ENCODE measurements around the gene LARP7.

The LARP7 gene

DNA sequence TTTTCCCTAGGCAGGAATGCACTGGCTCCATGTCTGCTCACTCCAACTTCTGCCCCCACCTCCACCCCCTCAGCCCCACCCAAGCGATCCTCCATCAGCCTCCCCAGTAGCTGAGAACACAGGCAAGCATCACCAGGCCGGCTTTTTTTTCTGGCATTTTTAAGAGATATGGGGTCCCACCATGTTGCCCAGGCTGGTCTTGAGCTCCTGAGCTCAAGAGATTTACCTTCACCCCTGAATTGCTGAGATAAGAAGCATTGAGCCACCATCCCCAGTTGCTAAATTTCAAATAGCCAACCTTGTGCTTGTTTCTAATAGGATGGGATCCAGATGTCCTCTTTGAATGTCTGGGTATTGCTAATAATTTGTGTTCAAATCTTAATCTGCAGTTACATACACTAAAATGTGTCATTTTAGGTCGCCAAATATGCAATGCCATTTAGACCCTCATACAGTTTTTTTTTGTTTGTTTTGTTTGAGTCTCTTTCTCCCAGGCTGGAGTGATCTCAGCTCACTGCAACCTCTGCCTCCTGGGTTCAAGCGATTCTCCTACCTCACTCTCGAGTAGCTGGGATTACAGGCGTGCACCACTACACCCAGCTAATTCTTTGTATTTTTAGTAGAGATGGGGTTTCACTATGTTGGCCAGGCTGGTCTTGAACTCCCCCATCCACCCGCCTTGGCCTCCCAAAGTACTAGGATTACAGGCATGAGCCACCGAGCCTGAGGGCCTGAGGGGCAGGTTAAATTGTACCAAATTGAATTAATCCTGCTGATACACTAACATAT is 8.8 kb downstream of the LARP7 start:
- no peak for TF ChIP-seq TCF4 (CRISPR knock-in tag; IDR thresholded peaks at IDR 0.05; ENCODE audit: borderline replicate concordance)
- no peak for TF ChIP-seq SNAI2 (CRISPR knock-in tag; IDR thresholded peaks at IDR 0.05)
- no peak for TF ChIP-seq GLIS3 (CRISPR knock-in tag; IDR thresholded peaks at IDR 0.05)
- TF ChIP-seq TOX (CRISPR knock-in tag; IDR thresholded peaks at IDR 0.05; ENCODE audit: borderline replicate concordance), result no peak
- TF ChIP-seq, protein P1, sequence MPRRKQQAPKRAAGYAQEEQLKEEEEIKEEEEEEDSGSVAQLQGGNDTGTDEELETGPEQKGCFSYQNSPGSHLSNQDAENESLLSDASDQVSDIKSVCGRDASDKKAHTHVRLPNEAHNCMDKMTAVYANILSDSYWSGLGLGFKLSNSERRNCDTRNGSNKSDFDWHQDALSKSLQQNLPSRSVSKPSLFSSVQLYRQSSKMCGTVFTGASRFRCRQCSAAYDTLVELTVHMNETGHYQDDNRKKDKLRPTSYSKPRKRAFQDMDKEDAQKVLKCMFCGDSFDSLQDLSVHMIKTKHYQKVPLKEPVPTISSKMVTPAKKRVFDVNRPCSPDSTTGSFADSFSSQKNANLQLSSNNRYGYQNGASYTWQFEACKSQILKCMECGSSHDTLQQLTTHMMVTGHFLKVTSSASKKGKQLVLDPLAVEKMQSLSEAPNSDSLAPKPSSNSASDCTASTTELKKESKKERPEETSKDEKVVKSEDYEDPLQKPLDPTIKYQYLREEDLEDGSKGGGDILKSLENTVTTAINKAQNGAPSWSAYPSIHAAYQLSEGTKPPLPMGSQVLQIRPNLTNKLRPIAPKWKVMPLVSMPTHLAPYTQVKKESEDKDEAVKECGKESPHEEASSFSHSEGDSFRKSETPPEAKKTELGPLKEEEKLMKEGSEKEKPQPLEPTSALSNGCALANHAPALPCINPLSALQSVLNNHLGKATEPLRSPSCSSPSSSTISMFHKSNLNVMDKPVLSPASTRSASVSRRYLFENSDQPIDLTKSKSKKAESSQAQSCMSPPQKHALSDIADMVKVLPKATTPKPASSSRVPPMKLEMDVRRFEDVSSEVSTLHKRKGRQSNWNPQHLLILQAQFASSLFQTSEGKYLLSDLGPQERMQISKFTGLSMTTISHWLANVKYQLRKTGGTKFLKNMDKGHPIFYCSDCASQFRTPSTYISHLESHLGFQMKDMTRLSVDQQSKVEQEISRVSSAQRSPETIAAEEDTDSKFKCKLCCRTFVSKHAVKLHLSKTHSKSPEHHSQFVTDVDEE (CRISPR knock-in tag; IDR thresholded peaks at IDR 0.05), result no peak
- no peak for TF ChIP-seq ZNF8 (CRISPR knock-in tag; IDR thresholded peaks at IDR 0.05)
- TF ChIP-seq, protein P2, sequence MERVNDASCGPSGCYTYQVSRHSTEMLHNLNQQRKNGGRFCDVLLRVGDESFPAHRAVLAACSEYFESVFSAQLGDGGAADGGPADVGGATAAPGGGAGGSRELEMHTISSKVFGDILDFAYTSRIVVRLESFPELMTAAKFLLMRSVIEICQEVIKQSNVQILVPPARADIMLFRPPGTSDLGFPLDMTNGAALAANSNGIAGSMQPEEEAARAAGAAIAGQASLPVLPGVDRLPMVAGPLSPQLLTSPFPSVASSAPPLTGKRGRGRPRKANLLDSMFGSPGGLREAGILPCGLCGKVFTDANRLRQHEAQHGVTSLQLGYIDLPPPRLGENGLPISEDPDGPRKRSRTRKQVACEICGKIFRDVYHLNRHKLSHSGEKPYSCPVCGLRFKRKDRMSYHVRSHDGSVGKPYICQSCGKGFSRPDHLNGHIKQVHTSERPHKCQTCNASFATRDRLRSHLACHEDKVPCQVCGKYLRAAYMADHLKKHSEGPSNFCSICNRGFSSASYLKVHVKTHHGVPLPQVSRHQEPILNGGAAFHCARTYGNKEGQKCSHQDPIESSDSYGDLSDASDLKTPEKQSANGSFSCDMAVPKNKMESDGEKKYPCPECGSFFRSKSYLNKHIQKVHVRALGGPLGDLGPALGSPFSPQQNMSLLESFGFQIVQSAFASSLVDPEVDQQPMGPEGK (CRISPR knock-in tag; IDR thresholded peaks at IDR 0.05; ENCODE audit: borderline replicate concordance), result no peak
- no peak for TF ChIP-seq ZC3H10 (CRISPR knock-in tag; IDR thresholded peaks at IDR 0.05)
- no peak for TF ChIP-seq ESRRG (CRISPR knock-in tag; IDR thresholded peaks at IDR 0.05)
- TF ChIP-seq BACH2 (CRISPR knock-in tag; IDR thresholded peaks at IDR 0.05; ENCODE audit: borderline replicate concordance), result no peak
- TF ChIP-seq, protein P3, sequence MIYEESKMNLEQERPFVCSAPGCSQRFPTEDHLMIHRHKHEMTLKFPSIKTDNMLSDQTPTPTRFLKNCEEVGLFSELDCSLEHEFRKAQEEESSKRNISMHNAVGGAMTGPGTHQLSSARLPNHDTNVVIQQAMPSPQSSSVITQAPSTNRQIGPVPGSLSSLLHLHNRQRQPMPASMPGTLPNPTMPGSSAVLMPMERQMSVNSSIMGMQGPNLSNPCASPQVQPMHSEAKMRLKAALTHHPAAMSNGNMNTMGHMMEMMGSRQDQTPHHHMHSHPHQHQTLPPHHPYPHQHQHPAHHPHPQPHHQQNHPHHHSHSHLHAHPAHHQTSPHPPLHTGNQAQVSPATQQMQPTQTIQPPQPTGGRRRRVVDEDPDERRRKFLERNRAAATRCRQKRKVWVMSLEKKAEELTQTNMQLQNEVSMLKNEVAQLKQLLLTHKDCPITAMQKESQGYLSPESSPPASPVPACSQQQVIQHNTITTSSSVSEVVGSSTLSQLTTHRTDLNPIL (CRISPR knock-in tag; IDR thresholded peaks at IDR 0.05; ENCODE audit: low read depth), result no peak
- no peak for TF ChIP-seq ZNF70 (CRISPR knock-in tag; IDR thresholded peaks at IDR 0.05)
- no peak for TF ChIP-seq ZFP3 (CRISPR knock-in tag; IDR thresholded peaks at IDR 0.05)
- no peak for ATAC-seq

DNA sequence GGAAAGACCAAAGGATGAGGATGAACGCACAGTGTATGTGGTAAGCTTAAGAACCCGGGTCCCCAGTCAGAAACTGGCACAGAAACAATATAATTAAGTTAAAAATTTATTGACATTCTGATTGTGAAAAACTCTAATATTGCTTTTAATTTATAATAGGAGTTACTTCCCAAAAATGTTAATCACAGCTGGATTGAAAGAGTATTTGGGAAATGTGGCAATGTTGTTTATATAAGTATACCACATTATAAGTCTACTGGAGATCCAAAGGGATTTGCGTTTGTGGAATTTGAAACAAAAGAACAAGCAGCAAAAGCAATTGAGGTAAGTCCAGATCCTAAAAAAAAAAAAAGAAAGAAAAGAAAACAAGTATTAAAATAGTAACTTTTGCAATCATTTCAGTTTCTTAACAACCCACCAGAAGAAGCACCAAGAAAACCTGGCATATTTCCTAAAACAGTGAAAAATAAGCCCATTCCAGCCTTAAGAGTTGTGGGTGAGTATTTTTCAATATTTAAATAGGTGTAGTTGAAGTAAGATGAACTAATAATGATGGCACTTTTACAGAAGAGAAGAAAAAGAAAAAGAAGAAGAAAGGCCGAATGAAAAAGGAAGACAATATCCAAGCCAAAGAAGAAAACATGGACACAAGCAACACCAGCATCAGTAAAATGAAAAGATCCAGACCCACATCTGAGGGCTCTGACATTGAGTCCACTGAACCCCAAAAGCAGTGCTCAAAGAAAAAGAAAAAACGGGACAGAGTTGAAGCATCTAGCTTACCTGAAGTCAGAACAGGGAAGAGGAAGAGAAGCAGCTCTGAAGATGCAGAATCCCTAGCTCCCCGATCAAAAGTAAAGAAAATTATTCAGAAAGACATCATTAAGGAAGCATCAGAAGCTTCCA is 9.9 kb downstream of the LARP7 start:
- TF ChIP-seq ARNTL (CRISPR knock-in tag; IDR thresholded peaks at IDR 0.05; ENCODE audit: borderline replicate concordance, low read depth) (no peak), ZFP30 (CRISPR knock-in tag; IDR thresholded peaks at IDR 0.05) (no peak), TCF4 (CRISPR knock-in tag; IDR thresholded peaks at IDR 0.05; ENCODE audit: borderline replicate concordance) (no peak), TOX (CRISPR knock-in tag; IDR thresholded peaks at IDR 0.05; ENCODE audit: borderline replicate concordance) (no peak), ZFP3 (CRISPR knock-in tag; IDR thresholded peaks at IDR 0.05) (no peak), ESRRG (CRISPR knock-in tag; IDR thresholded peaks at IDR 0.05) (no peak), OSR1 (CRISPR knock-in tag; IDR thresholded peaks at IDR 0.05) (no peak), ZNF565 (CRISPR knock-in tag; conservative IDR thresholded peaks at IDR 0.05; ENCODE audit: low read depth) (no peak), ISL1 (CRISPR knock-in tag; IDR thresholded peaks at IDR 0.05) (no peak), SNAI2 (CRISPR knock-in tag; IDR thresholded peaks at IDR 0.05) (no peak), ZNF8 (CRISPR knock-in tag; IDR thresholded peaks at IDR 0.05) (no peak), ZNF70 (CRISPR knock-in tag; IDR thresholded peaks at IDR 0.05) (no peak)
- TF ChIP-seq, protein P2 (CRISPR knock-in tag; IDR thresholded peaks at IDR 0.05; ENCODE audit: borderline replicate concordance), result no peak
- TF ChIP-seq, protein P1 (CRISPR knock-in tag; IDR thresholded peaks at IDR 0.05), result no peak
- TF ChIP-seq, protein P4, sequence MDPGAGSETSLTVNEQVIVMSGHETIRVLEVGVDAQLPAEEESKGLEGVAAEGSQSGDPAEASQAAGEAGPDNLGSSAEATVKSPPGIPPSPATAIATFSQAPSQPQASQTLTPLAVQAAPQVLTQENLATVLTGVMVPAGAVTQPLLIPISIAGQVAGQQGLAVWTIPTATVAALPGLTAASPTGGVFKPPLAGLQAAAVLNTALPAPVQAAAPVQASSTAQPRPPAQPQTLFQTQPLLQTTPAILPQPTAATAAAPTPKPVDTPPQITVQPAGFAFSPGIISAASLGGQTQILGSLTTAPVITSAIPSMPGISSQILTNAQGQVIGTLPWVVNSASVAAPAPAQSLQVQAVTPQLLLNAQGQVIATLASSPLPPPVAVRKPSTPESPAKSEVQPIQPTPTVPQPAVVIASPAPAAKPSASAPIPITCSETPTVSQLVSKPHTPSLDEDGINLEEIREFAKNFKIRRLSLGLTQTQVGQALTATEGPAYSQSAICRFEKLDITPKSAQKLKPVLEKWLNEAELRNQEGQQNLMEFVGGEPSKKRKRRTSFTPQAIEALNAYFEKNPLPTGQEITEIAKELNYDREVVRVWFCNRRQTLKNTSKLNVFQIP (CRISPR knock-in tag; IDR thresholded peaks at IDR 0.05; ENCODE audit: borderline replicate concordance, low read depth), result no peak
- TF ChIP-seq, protein P3 (CRISPR knock-in tag; IDR thresholded peaks at IDR 0.05; ENCODE audit: low read depth), result no peak
- TF ChIP-seq, protein P5, sequence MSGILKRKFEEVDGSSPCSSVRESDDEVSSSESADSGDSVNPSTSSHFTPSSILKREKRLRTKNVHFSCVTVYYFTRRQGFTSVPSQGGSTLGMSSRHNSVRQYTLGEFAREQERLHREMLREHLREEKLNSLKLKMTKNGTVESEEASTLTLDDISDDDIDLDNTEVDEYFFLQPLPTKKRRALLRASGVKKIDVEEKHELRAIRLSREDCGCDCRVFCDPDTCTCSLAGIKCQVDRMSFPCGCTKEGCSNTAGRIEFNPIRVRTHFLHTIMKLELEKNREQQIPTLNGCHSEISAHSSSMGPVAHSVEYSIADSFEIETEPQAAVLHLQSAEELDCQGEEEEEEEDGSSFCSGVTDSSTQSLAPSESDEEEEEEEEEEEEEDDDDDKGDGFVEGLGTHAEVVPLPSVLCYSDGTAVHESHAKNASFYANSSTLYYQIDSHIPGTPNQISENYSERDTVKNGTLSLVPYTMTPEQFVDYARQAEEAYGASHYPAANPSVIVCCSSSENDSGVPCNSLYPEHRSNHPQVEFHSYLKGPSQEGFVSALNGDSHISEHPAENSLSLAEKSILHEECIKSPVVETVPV (CRISPR knock-in tag; IDR thresholded peaks at IDR 0.05), result no peak

More for the DNA sequence above, 9.9 kb downstream of the LARP7 start:
- ATAC-seq, result no peak
